A549 (cell line): ENCODE results near the gene UBE2R2. TPM values are rescaled to one million over a fixed set of nuclear protein-coding genes. Genes with fewer than 3 reads are reported as not detected.
"Not testable (repeated sequence)": the region's sequence is repeated elsewhere in the genome, so short reads cannot be mapped to it uniquely, and the experiment has no call there.

ENCODE experiments used
- ATAC-seq, 2 experiments: fragments of 200-7000 bp in 1 of 2; fragments of >200 bp in 1 of 2; cut with Nextera tagmentation in 1 of 2; cut with Tn5 transposase in 1 of 2; 3 replicates each; pipeline versions ENCODE4 v1.8.0 to v1.9.1; 2018 to 2020; ENCODE audit warnings: mild to moderate bottlenecking in 1 of 2, moderate library complexity in 1 of 2
- CTCF ChIA-PET: fragments of 300-600 bp; sonication (Branson Sonifier 250); formaldehyde crosslinking; extraction: SDS; loops from one replicate; lab custom pipeline; 2021; ENCODE audit warnings: antibody characterized with exemption, inconsistent platforms; lab: Yijun Ruan, JAX
- POLR2A ChIA-PET: fragments of 350-600 bp; formaldehyde crosslinking; extraction: SDS; loops from one replicate; lab custom pipeline; 2021; ENCODE audit warnings: antibody characterized with exemption, inconsistent platforms; lab: Yijun Ruan, JAX
- DNase-seq, 2 experiments: peaks; one replicate each; pipeline versions ENCODE4 v3.0.0 to v3.0.0-alpha.2; 2011 to 2016; ENCODE audit warnings: low read depth in 1 of 2, low spot score in 1 of 2
- FAIRE-seq: peaks from 2 replicates; lab custom pipeline; 2011; peaks lifted over from hg19 to GRCh38; lab: Jason Lieb, UNC
- H3K27ac ChIP-seq, 2 experiments: fragments of >200 bp; sonication (Bioruptor Twin); formaldehyde crosslinking; 3 replicates each; pipeline ENCODE4 v1.5.1; 2016 to 2017
- H3K4me1 ChIP-seq: fragments of >200 bp; sonication (Bioruptor Twin); formaldehyde crosslinking; 3 replicates; pipeline ENCODE4 v1.6.1; 2016
- H3K4me2 ChIP-seq: fragments of >200 bp; sonication (Bioruptor Twin); formaldehyde crosslinking; 3 replicates; pipeline ENCODE4 v1.6.1; 2016
- H3K4me3 ChIP-seq: fragments of >200 bp; sonication (Bioruptor Twin); formaldehyde crosslinking; 3 replicates; pipeline ENCODE4 v1.5.1; 2016
- H3K9me3 ChIP-seq: fragments of >200 bp; sonication (Bioruptor Twin); formaldehyde crosslinking; 3 replicates; pipeline ENCODE4 v1.6.1; 2016
- CBX2 ChIP-seq: fragments of 200-600 bp; sonication (generic); IDR thresholded peaks from 2 replicates; pipeline ENCODE4 v1.6.1; 2016; ENCODE audit warnings: low read depth, mild to moderate bottlenecking, borderline replicate concordance
- CBX8 ChIP-seq: fragments of 200-600 bp; sonication (generic); IDR thresholded peaks from 2 replicates; pipeline ENCODE4 v1.6.1; 2016
- CEBPB ChIP-seq, 2 experiments: fragments of >200 bp in 1 of 2; sonication (Bioruptor Twin) in 1 of 2; formaldehyde crosslinking in 1 of 2; IDR thresholded peaks; 2 replicates each; pipeline ENCODE4 v1.6.1; 2012 to 2016
- CHD2 ChIP-seq: fragments of 150-350 bp; IDR thresholded peaks from 2 replicates; pipeline ENCODE4 v1.6.1; 2014; ENCODE audit warnings: low read length; ENCODE audit not compliant: partially characterized antibody
- CHD4 ChIP-seq: fragments of 200-600 bp; sonication (generic); IDR thresholded peaks from 2 replicates; pipeline ENCODE4 v1.6.1; 2016; ENCODE audit warnings: antibody characterized with exemption, mild to moderate bottlenecking, borderline replicate concordance
- CTCF ChIP-seq: fragments of >200 bp; sonication (Bioruptor Twin); formaldehyde crosslinking; IDR thresholded peaks from 3 replicates; pipeline ENCODE4 v1.5.1; 2016
- EP300 ChIP-seq, 2 experiments: fragments of >200 bp; sonication (Bioruptor Twin); formaldehyde crosslinking; IDR thresholded peaks; 2 replicates in 1 of 2; 3 replicates in 1 of 2; pipeline ENCODE4 v1.6.1; 2016 to 2017
- HDAC2 ChIP-seq: fragments of 200-600 bp; sonication (generic); IDR thresholded peaks from 2 replicates; pipeline ENCODE4 v1.6.1; 2016
- HMGXB4 ChIP-seq: fragments of 250-450 bp; sonication (Bioruptor Pico); IDR thresholded peaks from 2 replicates; pipeline ENCODE4 v1.5.0; 2021; ENCODE audit warnings: mild to moderate bottlenecking, moderate library complexity, borderline replicate concordance
- HOXA7 ChIP-seq: fragments of 250-450 bp; sonication (Bioruptor Pico); IDR thresholded peaks from 2 replicates; pipeline ENCODE4 v1.5.0; 2020; ENCODE audit warnings: mild to moderate bottlenecking, moderate library complexity
- KDM1A ChIP-seq: fragments of 200-600 bp; sonication (generic); IDR thresholded peaks from 2 replicates; pipeline ENCODE4 v1.6.1; 2016; ENCODE audit warnings: low read depth, mild to moderate bottlenecking
- MAFK ChIP-seq: fragments of 450-650 bp; IDR thresholded peaks from 2 replicates; pipeline ENCODE4 v1.6.1; 2014; ENCODE audit not compliant: partially characterized antibody
- NPAS2 ChIP-seq: fragments of 250-450 bp; sonication (Bioruptor Pico); IDR thresholded peaks from 2 replicates; pipeline ENCODE4 v1.8.0; 2022; ENCODE audit warnings: mild to moderate bottlenecking, moderate library complexity, borderline replicate concordance
- PBX3 ChIP-seq: IDR thresholded peaks from 2 replicates; pipeline ENCODE4 v1.6.1; 2012
- RAD21 ChIP-seq, 2 experiments: fragments of >200 bp in 1 of 2; sonication (Bioruptor Twin) in 1 of 2; formaldehyde crosslinking in 1 of 2; IDR thresholded peaks in 1 of 2; conservative IDR thresholded peaks in 1 of 2; 2 replicates in 1 of 2; 3 replicates in 1 of 2; pipeline ENCODE4 v1.6.1; 2012 to 2018; ENCODE audit warnings: inconsistent platforms in 1 of 2
- SREBF2 ChIP-seq: fragments of 450-650 bp; IDR thresholded peaks from 2 replicates; pipeline ENCODE4 v1.6.1; 2014; ENCODE audit warnings: mild to moderate bottlenecking, moderate library complexity
- ZC3H11A ChIP-seq: fragments of 450-650 bp; IDR thresholded peaks from 2 replicates; pipeline ENCODE4 v1.6.1; 2014; ENCODE audit warnings: antibody characterized with exemption, mild to moderate bottlenecking
- ZNF302 ChIP-seq: fragments of 250-450 bp; sonication (Bioruptor Pico); IDR thresholded peaks from 2 replicates; pipeline ENCODE4 v1.9.0; 2021; ENCODE audit warnings: inconsistent platforms, mild to moderate bottlenecking, moderate library complexity
- ZSCAN20 ChIP-seq: fragments of 250-450 bp; sonication (Bioruptor Pico); IDR thresholded peaks from 2 replicates; pipeline ENCODE4 v1.8.0; 2022; ENCODE audit warnings: mild to moderate bottlenecking, moderate library complexity
- WGBS: methylation state at CpG from one replicate; pipeline ENCODE4 v1.1.6; 2017; ENCODE audit errors: missing lambda C conversion rate; 5-methylcytosine and 5-hydroxymethylcytosine counted together
- polyA plus RNA-seq, 4 experiments: library from polyadenylated mRNA; depleted of rRNA in 3 of 4; stranded (reverse); fragments of >200 nt; fragmentation: RNase III in 1 of 4; extraction: RNeasy Plus Mini Kit Qiagen cat#74134 plus additional on column Dnase treatment in 1 of 4; gene quantifications; 2 replicates in 3 of 4; 3 replicates in 1 of 4; pipeline ENCODE4 v1.2.3, GENCODE V29; 2011 to 2017
- TF ChIP-seq, protein P1 (sequence below): fragments of 450-650 bp; IDR thresholded peaks from 2 replicates; pipeline ENCODE4 v1.6.1; 2014; ENCODE audit warnings: antibody characterized with exemption

The UBE2R2 gene
- polyA plus RNA-seq, 2 of the 4 experiments (the other 2 are of a cell fraction), result 41.2 to 48.1 TPM

DNA sequence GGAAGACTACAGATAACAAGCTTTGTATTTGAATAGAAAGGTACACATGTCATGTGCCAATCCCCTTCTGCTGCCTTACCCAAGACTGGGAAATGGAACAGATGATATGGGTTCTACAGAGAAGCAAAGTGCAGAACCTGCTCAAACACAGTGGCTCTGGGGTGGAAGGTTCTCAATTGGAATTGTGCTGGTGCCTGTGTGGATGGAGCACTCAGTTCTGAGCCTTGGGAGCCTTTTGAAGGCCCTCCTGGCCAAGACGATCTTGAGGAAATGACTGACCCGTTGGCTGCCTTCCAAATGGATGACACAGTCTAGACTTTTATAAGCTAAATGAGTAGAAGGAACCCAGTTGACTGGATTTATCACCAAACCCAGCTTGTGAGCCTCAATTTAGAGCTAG lies 25.8 kb upstream of the UBE2R2 start:
- WGBS, result 2% methylated on average over 2 of the region's 2 CpGs
- Histone ChIP-seq H3K4me3 (no peak overlapping the region), H3K27ac (0 out of 6 replicates have a peak overlapping the region, but pooled peaks of 1 of the 2 experiments have one; percentile 36), H3K4me1 (peaks cover 15% of the 10 kb centered on the region), H3K4me2 (peak overlapping the region; percentile 33; the same call in 2 of the 3 replicates), H3K9me3 (no peaks in the 10 kb centered on the region)
- no peak for FAIRE-seq
- CTCF ChIA-PET, result interaction anchor here (1.2 to 1.9 kb wide), 8 partner anchors 12 to 134 kb away, joined by 3 to 12 read pairs (median 4); no protein-coding TSS in a partner anchor
- POLR2A ChIA-PET, result no interaction called here
- no peak for TF ChIP-seq CHD4
- TF ChIP-seq, protein P1, sequence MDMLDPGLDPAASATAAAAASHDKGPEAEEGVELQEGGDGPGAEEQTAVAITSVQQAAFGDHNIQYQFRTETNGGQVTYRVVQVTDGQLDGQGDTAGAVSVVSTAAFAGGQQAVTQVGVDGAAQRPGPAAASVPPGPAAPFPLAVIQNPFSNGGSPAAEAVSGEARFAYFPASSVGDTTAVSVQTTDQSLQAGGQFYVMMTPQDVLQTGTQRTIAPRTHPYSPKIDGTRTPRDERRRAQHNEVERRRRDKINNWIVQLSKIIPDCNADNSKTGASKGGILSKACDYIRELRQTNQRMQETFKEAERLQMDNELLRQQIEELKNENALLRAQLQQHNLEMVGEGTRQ, result no peak
- TF ChIP-seq HOXA7 (CRISPR knock-in tag), result no peak
- TF ChIP-seq ZNF302 (CRISPR knock-in tag), result no peak
- no peak for TF ChIP-seq ZC3H11A
- peak in 1 of 2 experiments; percentile 63; a peak in 3 of 6 replicates for ATAC-seq
- peak in 1 of 2 experiments; percentile 68 for DNase-seq

GRCh38 chr9:33793496-33793895 lies 23.5 kb upstream of the UBE2R2 start:
- H3K9me3 ChIP-seq, POLR2A ChIA-PET, H3K4me2 ChIP-seq, FAIRE-seq, DNase-seq, ATAC-seq, H3K4me3 ChIP-seq, H3K27ac ChIP-seq: not testable (repeated sequence)
- H3K4me1 ChIP-seq, result peaks cover 15% of the 10 kb centered on the region
- WGBS, result 77% methylated on average over 1 of the region's 1 CpG
- CTCF ChIA-PET, result interaction anchor here (0.6 to 6.8 kb wide), 4 partner anchors 11 to 89 kb away, joined by 3 to 29 read pairs (median 6); no protein-coding TSS in a partner anchor

GRCh38 chr9:33794560-33794959 lies 22.4 kb upstream of the UBE2R2 start:
- CTCF ChIA-PET, result interaction anchor here (0.8 to 6.8 kb wide), 6 partner anchors 12 to 171 kb away, joined by 4 to 29 read pairs (median 6); no protein-coding TSS in a partner anchor
- no peaks in the 10 kb centered on the region for H3K9me3 ChIP-seq
- POLR2A ChIA-PET, result no interaction called here
- WGBS, result 80% methylated on average over 2 of the region's 2 CpGs
- DNase-seq (no peak), ATAC-seq (no peak), FAIRE-seq (no peak)
- peaks cover 15% of the 10 kb centered on the region for H3K4me1 ChIP-seq
- no peak overlapping the region for H3K27ac ChIP-seq
- no peak overlapping the region for H3K4me3 ChIP-seq
- TF ChIP-seq ZSCAN20 (no peak), SREBF2 (no peak), CBX8 (no peak), RAD21 (conservative IDR thresholded peaks at IDR 0.05 in 1 of 2, IDR thresholded peaks at IDR 0.05 in 1 of 2) (no peak), HDAC2 (no peak), CBX2 (no peak), CTCF (no peak), PBX3 (no peak), EP300 (IDR thresholded peaks at IDR 0.05) (no peak), HMGXB4 (CRISPR knock-in tag) (no peak), CHD2 (no peak), CEBPB (IDR thresholded peaks at IDR 0.05) (no peak), NPAS2 (CRISPR knock-in tag) (no peak), MAFK (no peak), ZC3H11A (no peak), KDM1A (no peak)
- no peak overlapping the region for H3K4me2 ChIP-seq
